Measurements from ENCODE around the gene ARFGAP2.
A peak's percentile ranks its signal among the peaks of the same experiment; 100 is the strongest.

The ARFGAP2 gene

DNA sequence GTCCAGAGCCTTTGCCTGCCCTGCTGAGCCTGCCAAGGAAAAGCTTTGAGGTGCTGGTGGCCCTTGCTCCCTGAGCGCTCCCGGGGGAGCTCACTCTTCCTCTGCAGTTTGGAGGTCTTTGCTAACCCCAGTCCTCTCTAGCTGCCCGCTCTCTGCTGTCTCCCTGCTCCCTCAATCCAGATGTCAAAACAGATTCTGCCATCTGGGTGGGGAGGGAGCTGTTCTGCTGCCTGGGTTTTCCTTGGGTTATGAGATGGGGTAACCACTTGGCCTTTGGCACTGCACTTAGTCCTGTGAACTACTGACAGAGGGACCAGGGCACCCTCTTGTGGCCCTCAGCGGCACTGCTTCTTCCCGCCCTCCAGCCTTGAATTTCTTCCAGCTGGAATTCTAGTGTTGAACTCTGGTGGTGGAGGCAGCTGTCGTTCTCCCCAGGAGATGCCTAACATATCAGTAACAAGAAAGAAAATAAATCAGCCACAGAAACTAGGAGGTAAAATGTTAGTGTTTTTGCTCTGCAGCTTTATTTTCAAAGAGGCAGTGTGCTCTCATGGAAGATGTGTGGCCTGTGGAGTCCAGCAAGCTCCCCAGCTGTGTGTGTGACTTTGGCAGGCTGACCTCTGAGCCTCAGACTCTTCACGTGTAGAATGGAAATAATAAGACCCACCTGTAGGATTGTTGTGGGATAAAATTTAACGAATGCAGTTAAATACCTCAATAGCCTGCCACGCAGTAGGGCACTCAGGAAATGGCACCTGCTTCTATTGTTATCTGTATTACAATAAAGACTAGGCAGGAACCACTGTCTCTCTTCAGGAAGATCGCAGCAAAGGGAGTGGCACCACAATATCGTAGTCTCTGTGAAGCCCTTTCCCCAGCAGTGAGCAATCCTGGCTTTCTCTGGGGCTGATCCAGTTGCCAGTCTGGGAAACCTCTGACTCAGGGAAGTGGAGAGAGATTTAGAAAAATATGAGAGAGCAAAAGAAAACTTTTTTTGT is 23.4 kb downstream of the ARFGAP2 start:
- Histone ChIP-seq H3K9ac (ENCODE audit: insufficient read length) (no peak overlapping the region), H3K36me3 (ENCODE audit: insufficient read depth, low read length) (no peaks in the 10 kb centered on the region), H3K4me3 (no peak overlapping the region), H3K27ac (no peak overlapping the region), H3K9me3 (ENCODE audit: low read depth, low read length) (no peaks in the 10 kb centered on the region)
- no peak for TF ChIP-seq FOXP2 (optimal IDR thresholded peaks at IDR 0.05; ENCODE audit: control extremely low read depth, extremely low read length, insufficient read depth)
- TF ChIP-seq EZH2 (IDR thresholded peaks at IDR 0.05), result no peak
- TF ChIP-seq POLR2AphosphoS5 (IDR thresholded peaks at IDR 0.05; ENCODE audit: borderline replicate concordance, low read depth, low read length), result no peak
- DNase-seq (ENCODE audit: low read depth, low spot score), result peak; percentile 51

DNA sequence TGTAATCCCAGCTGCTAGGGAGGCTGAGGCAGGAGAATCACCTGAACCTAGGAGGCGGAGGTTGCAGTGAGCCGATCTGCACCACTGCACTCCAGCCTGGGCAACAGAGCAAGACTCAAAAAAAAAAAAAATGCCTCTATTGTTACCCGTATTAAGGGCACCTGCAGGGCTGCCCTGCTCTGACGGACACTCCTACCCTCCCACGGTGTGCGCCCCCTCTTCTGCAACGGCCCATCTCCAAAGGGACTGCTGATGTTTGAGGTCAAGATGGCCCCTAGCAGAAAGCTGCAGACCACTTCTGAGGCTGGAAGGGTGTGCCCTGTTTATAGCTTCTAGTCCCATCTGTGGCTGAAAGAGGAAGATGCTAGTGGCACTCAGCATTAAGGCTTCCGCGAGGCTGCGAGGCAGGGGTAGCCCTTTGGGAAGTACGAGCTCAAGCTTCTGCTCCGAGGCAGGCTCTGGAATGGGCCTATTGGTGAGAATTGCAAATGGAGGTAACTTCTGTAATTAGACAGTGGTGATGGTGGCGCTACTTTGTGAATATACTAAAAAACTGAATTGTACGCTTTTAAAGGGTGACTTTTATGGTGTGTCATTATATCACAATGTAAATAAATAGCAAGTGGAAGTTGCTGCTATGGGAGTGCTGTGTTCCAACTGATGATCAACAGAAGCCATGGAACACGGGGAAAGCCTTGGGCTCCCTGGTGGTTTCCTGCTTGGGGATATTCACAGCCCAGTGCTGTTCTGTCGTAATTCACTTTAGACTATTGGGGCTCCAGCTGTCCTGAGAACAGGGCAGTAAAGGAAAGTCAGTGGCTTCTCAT is 24.3 kb downstream of the ARFGAP2 start:
- TF ChIP-seq FOXP2 (optimal IDR thresholded peaks at IDR 0.05; ENCODE audit: control extremely low read depth, extremely low read length, insufficient read depth) (no peak), POLR2AphosphoS5 (IDR thresholded peaks at IDR 0.05; ENCODE audit: borderline replicate concordance, low read depth, low read length) (no peak), EZH2 (IDR thresholded peaks at IDR 0.05) (no peak)
- H3K4me3 ChIP-seq, result no peak overlapping the region
- no peak overlapping the region for H3K9ac ChIP-seq (ENCODE audit: insufficient read length)
- no peak overlapping the region for H3K27ac ChIP-seq
- no peaks in the 10 kb centered on the region for H3K9me3 ChIP-seq (ENCODE audit: low read depth, low read length)
- H3K36me3 ChIP-seq (ENCODE audit: insufficient read depth, low read length), result no peaks in the 10 kb centered on the region
- no peak for DNase-seq (ENCODE audit: low read depth, low spot score)

DNA sequence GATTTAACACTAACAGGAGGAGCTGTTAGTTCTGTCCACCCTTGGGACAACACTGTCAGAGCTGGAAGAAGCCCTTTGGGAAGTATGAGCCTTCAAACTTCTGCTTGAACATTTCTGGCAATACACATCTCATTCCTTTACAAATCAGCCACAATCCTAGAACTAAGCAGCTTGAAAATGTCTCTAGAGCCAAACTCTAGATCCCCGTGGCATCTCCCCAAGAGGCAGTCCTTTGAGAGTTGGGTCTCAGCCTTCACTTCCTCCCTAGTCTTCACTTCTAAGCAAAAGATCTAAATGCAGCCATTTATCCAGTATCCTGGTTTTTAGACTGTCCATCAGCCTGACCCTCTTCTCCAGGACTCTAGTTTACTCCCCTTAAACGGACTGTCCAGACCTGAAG is 26.9 kb downstream of the ARFGAP2 start:
- no peak for TF ChIP-seq FOXP2 (optimal IDR thresholded peaks at IDR 0.05; ENCODE audit: control extremely low read depth, extremely low read length, insufficient read depth)
- TF ChIP-seq POLR2AphosphoS5 (IDR thresholded peaks at IDR 0.05; ENCODE audit: borderline replicate concordance, low read depth, low read length), result no peak
- TF ChIP-seq EZH2 (IDR thresholded peaks at IDR 0.05), result no peak
- H3K36me3 ChIP-seq (ENCODE audit: insufficient read depth, low read length), result no peaks in the 10 kb centered on the region
- no peak overlapping the region for H3K4me3 ChIP-seq
- no peak overlapping the region for H3K27ac ChIP-seq
- no peaks in the 10 kb centered on the region for H3K9me3 ChIP-seq (ENCODE audit: low read depth, low read length)
- DNase-seq (ENCODE audit: low read depth, low spot score), result no peak
- H3K9ac ChIP-seq (ENCODE audit: insufficient read length), result no peak overlapping the region

DNA sequence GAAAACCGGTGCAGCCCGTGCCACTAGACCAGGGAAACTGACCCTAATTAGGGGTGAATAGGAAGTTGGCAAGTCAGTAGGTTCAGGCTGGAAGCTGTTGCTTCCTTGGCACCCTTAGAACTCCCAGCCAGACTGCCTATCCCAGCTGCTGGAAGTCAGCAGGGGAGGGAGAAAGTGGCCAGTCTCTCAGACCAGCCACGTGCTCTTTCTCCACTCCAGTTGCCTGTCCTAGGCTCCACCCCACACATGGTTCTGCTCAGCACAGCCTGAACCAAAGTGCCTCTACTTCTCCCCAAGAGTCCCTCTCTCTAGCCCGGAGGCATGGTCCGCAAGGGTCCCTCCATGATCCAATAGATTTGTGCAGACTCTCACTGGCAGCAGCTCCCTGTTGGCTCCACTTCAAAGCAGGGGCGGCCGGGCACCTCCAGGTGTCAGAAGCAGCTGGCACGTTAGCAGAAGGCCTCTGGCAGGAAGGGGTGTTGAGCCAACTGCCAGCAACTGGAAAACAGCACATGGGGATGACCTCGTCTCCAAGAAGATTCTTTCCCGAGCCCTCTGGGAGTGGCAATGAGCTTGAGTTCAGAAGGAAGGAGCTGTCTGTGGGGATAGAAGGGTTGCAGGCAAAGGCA is 27.7 kb downstream of the ARFGAP2 start:
- Histone ChIP-seq H3K9ac (ENCODE audit: insufficient read length) (no peak overlapping the region), H3K4me3 (no peak overlapping the region), H3K9me3 (ENCODE audit: low read depth, low read length) (no peaks in the 10 kb centered on the region), H3K27ac (no peak overlapping the region), H3K36me3 (ENCODE audit: insufficient read depth, low read length) (no peaks in the 10 kb centered on the region)
- DNase-seq (ENCODE audit: low read depth, low spot score), result no peak
- no peak for TF ChIP-seq FOXP2 (optimal IDR thresholded peaks at IDR 0.05; ENCODE audit: control extremely low read depth, extremely low read length, insufficient read depth)

DNA sequence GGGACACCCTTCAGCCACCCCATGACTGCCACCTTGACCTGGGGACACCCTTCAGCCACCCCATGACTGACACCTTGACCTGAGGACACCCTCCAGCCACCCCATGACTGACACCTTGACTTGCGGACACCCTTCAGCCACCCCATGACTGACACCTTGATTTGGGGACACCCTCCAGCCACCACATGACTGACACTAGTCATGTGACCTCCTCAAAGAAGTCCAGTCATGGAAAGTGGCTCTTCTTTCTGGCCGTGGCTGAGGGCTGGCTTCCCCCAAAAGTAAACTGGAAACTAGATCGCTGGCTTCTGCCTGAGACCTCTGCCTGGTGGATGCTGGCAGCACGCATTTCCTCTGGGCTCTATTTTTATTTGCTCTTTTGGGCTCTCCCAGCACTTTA is 28.4 kb downstream of the ARFGAP2 start:
- H3K9me3 ChIP-seq (ENCODE audit: low read depth, low read length), result no peaks in the 10 kb centered on the region
- H3K9ac ChIP-seq (ENCODE audit: insufficient read length), result no peak overlapping the region
- no peak for DNase-seq (ENCODE audit: low read depth, low spot score)
- no peak overlapping the region for H3K4me3 ChIP-seq
- TF ChIP-seq EZH2 (IDR thresholded peaks at IDR 0.05) (no peak), FOXP2 (optimal IDR thresholded peaks at IDR 0.05; ENCODE audit: control extremely low read depth, extremely low read length, insufficient read depth) (no peak), POLR2AphosphoS5 (IDR thresholded peaks at IDR 0.05; ENCODE audit: borderline replicate concordance, low read depth, low read length) (no peak)
- H3K27ac ChIP-seq, result no peak overlapping the region
- no peaks in the 10 kb centered on the region for H3K36me3 ChIP-seq (ENCODE audit: insufficient read depth, low read length)

DNA sequence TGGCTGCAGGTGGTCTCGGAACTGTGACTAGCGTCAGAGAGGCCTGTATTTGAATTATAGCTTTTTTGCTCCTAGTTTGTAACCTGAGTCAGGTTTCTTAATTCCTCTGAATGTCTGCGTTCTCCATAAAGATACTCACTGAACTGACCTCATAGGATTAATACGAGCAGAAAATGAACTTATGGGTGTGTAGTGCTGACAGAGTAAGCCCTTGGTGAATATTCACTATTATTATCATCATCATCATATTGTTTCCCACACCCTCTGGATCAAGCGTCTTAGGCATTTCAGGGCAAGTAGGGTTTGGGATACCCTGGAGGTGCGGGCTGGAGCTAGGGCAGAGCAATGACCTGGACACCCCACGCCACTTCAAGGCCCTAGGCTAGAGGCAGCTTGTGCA is 29.0 kb downstream of the ARFGAP2 start:
- DNase-seq (ENCODE audit: low read depth, low spot score), result no peak
- Histone ChIP-seq H3K27ac (no peak overlapping the region), H3K36me3 (ENCODE audit: insufficient read depth, low read length) (no peaks in the 10 kb centered on the region)

DNA sequence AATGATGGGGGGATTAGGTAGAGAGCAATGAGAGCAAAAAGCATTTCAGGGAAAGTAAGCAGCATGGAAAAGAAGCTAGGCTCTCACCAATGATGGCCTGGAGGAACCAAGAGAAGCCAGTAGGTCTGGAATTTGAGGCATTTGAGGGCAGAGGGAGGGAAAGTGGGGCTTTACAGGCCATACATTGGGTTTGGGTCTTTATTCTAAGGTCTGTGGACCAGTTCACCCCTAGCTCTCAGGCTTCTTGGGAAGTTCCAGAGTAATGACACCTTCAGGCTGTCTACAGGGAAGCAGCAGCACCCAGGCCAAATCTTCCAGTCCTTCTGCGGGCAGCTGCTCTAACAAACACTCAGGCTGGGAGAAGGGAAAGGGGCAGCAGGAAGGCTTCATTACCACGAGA is 29.4 kb downstream of the ARFGAP2 start:
- Histone ChIP-seq H3K9me3 (ENCODE audit: low read depth, low read length) (no peaks in the 10 kb centered on the region), H3K36me3 (ENCODE audit: insufficient read depth, low read length) (no peaks in the 10 kb centered on the region), H3K27ac (no peak overlapping the region), H3K4me3 (no peak overlapping the region), H3K9ac (ENCODE audit: insufficient read length) (no peak overlapping the region)
- DNase-seq (ENCODE audit: low read depth, low spot score), result no peak
- no peak for TF ChIP-seq POLR2AphosphoS5 (IDR thresholded peaks at IDR 0.05; ENCODE audit: borderline replicate concordance, low read depth, low read length)
- no peak for TF ChIP-seq FOXP2 (optimal IDR thresholded peaks at IDR 0.05; ENCODE audit: control extremely low read depth, extremely low read length, insufficient read depth)
- TF ChIP-seq EZH2 (IDR thresholded peaks at IDR 0.05), result no peak

More for the DNA sequence above, 29.0 kb downstream of the ARFGAP2 start:
- H3K9me3 ChIP-seq (ENCODE audit: low read depth, low read length), result no peaks in the 10 kb centered on the region
- H3K9ac ChIP-seq (ENCODE audit: insufficient read length), result no peak overlapping the region
- H3K4me3 ChIP-seq, result no peak overlapping the region
- no peak for TF ChIP-seq POLR2AphosphoS5 (IDR thresholded peaks at IDR 0.05; ENCODE audit: borderline replicate concordance, low read depth, low read length)
- no peak for TF ChIP-seq FOXP2 (optimal IDR thresholded peaks at IDR 0.05; ENCODE audit: control extremely low read depth, extremely low read length, insufficient read depth)
- TF ChIP-seq EZH2 (IDR thresholded peaks at IDR 0.05), result no peak

DNA sequence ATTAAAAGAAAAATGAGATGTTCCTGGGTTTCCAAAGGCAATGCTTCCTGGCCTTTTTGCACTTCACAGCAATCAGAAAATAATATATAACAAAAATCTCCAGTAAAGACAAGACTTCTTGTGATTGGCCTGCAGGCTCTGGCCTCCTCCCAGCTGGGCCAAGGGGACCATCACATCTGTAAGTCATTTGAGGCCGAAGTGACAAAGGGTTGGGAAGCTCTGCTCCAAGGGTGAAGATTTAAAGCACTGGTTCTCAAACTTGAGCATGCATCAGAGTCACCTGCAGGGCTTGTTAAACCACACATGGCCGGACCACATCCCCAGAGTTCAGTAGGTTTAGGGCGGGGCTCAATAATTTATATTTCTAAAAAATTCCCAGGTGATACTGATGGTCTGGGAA is 32.1 kb downstream of the ARFGAP2 start:
- H3K36me3 ChIP-seq (ENCODE audit: insufficient read depth, low read length), result no peaks in the 10 kb centered on the region
- H3K9me3 ChIP-seq (ENCODE audit: low read depth, low read length), result no peaks in the 10 kb centered on the region

More for the DNA sequence above, 32.1 kb downstream of the ARFGAP2 start:
- TF ChIP-seq EZH2 (IDR thresholded peaks at IDR 0.05), result no peak
- no peak for TF ChIP-seq FOXP2 (optimal IDR thresholded peaks at IDR 0.05; ENCODE audit: control extremely low read depth, extremely low read length, insufficient read depth)
- TF ChIP-seq POLR2AphosphoS5 (IDR thresholded peaks at IDR 0.05; ENCODE audit: borderline replicate concordance, low read depth, low read length), result no peak
- Histone ChIP-seq H3K9ac (ENCODE audit: insufficient read length) (no peak overlapping the region), H3K4me3 (no peak overlapping the region), H3K27ac (no peak overlapping the region)
- no peak for DNase-seq (ENCODE audit: low read depth, low spot score)
